ENCODE data around the gene VPS13C. TPM values are rescaled to one million over a fixed set of nuclear protein-coding genes. Genes with fewer than 3 reads are reported as not detected.
A peak's percentile ranks its signal among the peaks of the same experiment; 100 is the strongest.

Gene VPS13C
- total RNA-seq, 1 donor from 2014 or later: 87.1 TPM

- Histone ChIP-seq H3K36me3 (no peaks in the 10 kb centered on the region), H3K9me3 (no peaks in the 10 kb centered on the region), H3K27ac (peak overlapping the region; percentile 45), H3K27me3 (no peaks in the 10 kb centered on the region), H3K4me1 (peaks cover 19% of the 10 kb centered on the region), H3K4me3 (no peak overlapping the region)
- intact Hi-C loops (cut with DNase I): no loop called here
- DNase-seq: no peak
- ATAC-seq: peak; percentile 3
- TF ChIP-seq CTCF (IDR thresholded peaks at IDR 0.05): no peak
Measured at GRCh38 chr15:62063825-62064635, 3.8 kb upstream of the VPS13C start.

GRCh38 chr15:62060896-62061280 lies 641 bp upstream of the VPS13C start:
- no peak for TF ChIP-seq CTCF (IDR thresholded peaks at IDR 0.05)
- no peaks in the 10 kb centered on the region for H3K27me3 ChIP-seq
- no peak for DNase-seq
- peak overlapping the region; percentile 98 for H3K4me3 ChIP-seq
- intact Hi-C loops (cut with DNase I): no loop called here
- H3K9me3 ChIP-seq: no peaks in the 10 kb centered on the region
- H3K27ac ChIP-seq: peak overlapping the region; percentile 97
- no peak for ATAC-seq
- no peaks in the 10 kb centered on the region for H3K36me3 ChIP-seq
- peaks cover 20% of the 10 kb centered on the region for H3K4me1 ChIP-seq

- H3K27me3 ChIP-seq: no peaks in the 10 kb centered on the region
- no peaks in the 10 kb centered on the region for H3K9me3 ChIP-seq
- DNase-seq: peak; percentile 80
- peaks cover 29% of the 10 kb centered on the region for H3K4me1 ChIP-seq
- H3K36me3 ChIP-seq: no peaks in the 10 kb centered on the region
- peak overlapping the region; percentile 97 for H3K27ac ChIP-seq
- peak overlapping the region; percentile 98 for H3K4me3 ChIP-seq
- intact Hi-C loops (cut with DNase I): no loop called here
- peak; percentile 75 for ATAC-seq
- no peak for TF ChIP-seq CTCF (IDR thresholded peaks at IDR 0.05)
Measured at GRCh38 chr15:62059816-62060112, 483 bp downstream of the VPS13C start.

- H3K4me3 ChIP-seq: peak overlapping the region; percentile 98
- H3K27me3 ChIP-seq: no peaks in the 10 kb centered on the region
- intact Hi-C loops (cut with DNase I): no loop called here
- peak; percentile 6 for TF ChIP-seq CTCF (IDR thresholded peaks at IDR 0.05)
- H3K27ac ChIP-seq: peak overlapping the region; percentile 97
- DNase-seq (no peak), ATAC-seq (no peak)
- H3K4me1 ChIP-seq: peaks cover 34% of the 10 kb centered on the region
- no peaks in the 10 kb centered on the region for H3K36me3 ChIP-seq
- H3K9me3 ChIP-seq: no peaks in the 10 kb centered on the region
Measured at GRCh38 chr15:62059108-62059815, 985 bp downstream of the VPS13C start.

GRCh38 chr15:62058327-62059028 lies 1.8 kb downstream of the VPS13C start:
- Histone ChIP-seq H3K27me3 (no peaks in the 10 kb centered on the region), H3K9me3 (no peaks in the 10 kb centered on the region), H3K27ac (no peak overlapping the region), H3K4me3 (peak overlapping the region; percentile 98), H3K4me1 (peaks cover 35% of the 10 kb centered on the region), H3K36me3 (no peaks in the 10 kb centered on the region)
- no peak for DNase-seq
- TF ChIP-seq CTCF (IDR thresholded peaks at IDR 0.05): no peak
- intact Hi-C loops (cut with DNase I): no loop called here
- no peak for ATAC-seq
